HEK293 (cell line): ENCODE measurements around the gene ZCCHC2.

Source experiments
- EGR2 ChIP-seq: fragments of 450-650 bp; formaldehyde crosslinking; IDR thresholded peaks from 2 replicates; pipeline ENCODE4 v1.5.1; 2016; ENCODE audit warnings: low read depth, missing biosample characterization, missing genetic modification characterization
- HOXA7 ChIP-seq: sonication (generic); formaldehyde crosslinking; IDR thresholded peaks from 2 replicates; pipeline ENCODE4 v1.8.1; 2022; ENCODE audit warnings: missing genetic modification reagents, borderline replicate concordance
- MEIS1 ChIP-seq: sonication (generic); formaldehyde crosslinking; IDR thresholded peaks from 2 replicates; pipeline ENCODE4 v1.8.1; 2022; ENCODE audit warnings: missing genetic modification reagents, mild to moderate bottlenecking, borderline replicate concordance
- MYNN ChIP-seq: fragments of 450-650 bp; formaldehyde crosslinking; IDR thresholded peaks from 2 replicates; pipeline ENCODE4 v1.5.1; 2016; ENCODE audit warnings: missing biosample characterization, missing genetic modification characterization, borderline replicate concordance
- SALL2 ChIP-seq: fragments of 450-650 bp; formaldehyde crosslinking; IDR thresholded peaks from 2 replicates; pipeline ENCODE4 v1.5.0; 2017; ENCODE audit warnings: missing biosample characterization, mild to moderate bottlenecking, missing genetic modification characterization, borderline replicate concordance
- SETDB1 ChIP-seq: IDR thresholded peaks from one replicate; pipeline ENCODE4 v1.6.1; 2017; ENCODE audit warnings: mild to moderate bottlenecking, low read length, moderate library complexity, mixed read lengths; ENCODE audit not compliant: insufficient read length
- SP2 ChIP-seq: fragments of 450-650 bp; formaldehyde crosslinking; IDR thresholded peaks from 2 replicates; pipeline ENCODE4 v1.5.1; 2016; ENCODE audit warnings: missing biosample characterization, missing genetic modification characterization
- SP3 ChIP-seq: fragments of 450-650 bp; formaldehyde crosslinking; IDR thresholded peaks from 2 replicates; pipeline ENCODE4 v1.5.1; 2016; ENCODE audit warnings: missing biosample characterization, missing genetic modification characterization
- TCF7L2 ChIP-seq: IDR thresholded peaks from 2 replicates; pipeline ENCODE4 v1.6.1; 2011; ENCODE audit warnings: low read depth, mild to moderate bottlenecking, inconsistent platforms, low read length, moderate library complexity, borderline replicate concordance
- ZBTB17 ChIP-seq: fragments of 450-650 bp; formaldehyde crosslinking; IDR thresholded peaks from 2 replicates; pipeline ENCODE4 v1.5.1; 2016; ENCODE audit warnings: missing biosample characterization, missing genetic modification characterization
- ZBTB20 ChIP-seq: fragments of 450-650 bp; formaldehyde crosslinking; IDR thresholded peaks from 2 replicates; pipeline ENCODE4 v1.5.1; 2016; ENCODE audit warnings: missing biosample characterization, missing genetic modification characterization
- ZNF121 ChIP-seq: fragments of 450-650 bp; formaldehyde crosslinking; IDR thresholded peaks from 2 replicates; pipeline ENCODE4 v1.5.1; 2016; ENCODE audit warnings: missing biosample characterization, missing genetic modification characterization
- ZNF155 ChIP-seq: fragments of 450-650 bp; formaldehyde crosslinking; IDR thresholded peaks from 2 replicates; pipeline ENCODE4 v1.5.1; 2016; ENCODE audit warnings: missing biosample characterization, missing genetic modification characterization
- ZNF169 ChIP-seq: fragments of 450-650 bp; formaldehyde crosslinking; IDR thresholded peaks from 2 replicates; pipeline ENCODE4 v1.5.1; 2016; ENCODE audit warnings: missing biosample characterization, missing genetic modification characterization
- ZNF174 ChIP-seq: fragments of 450-650 bp; formaldehyde crosslinking; IDR thresholded peaks from 2 replicates; pipeline ENCODE4 v1.5.0; 2017; ENCODE audit warnings: missing biosample characterization, mild to moderate bottlenecking, missing genetic modification characterization
- ZNF2 ChIP-seq: fragments of 450-650 bp; formaldehyde crosslinking; IDR thresholded peaks from 2 replicates; pipeline ENCODE4 v1.5.1; 2016; ENCODE audit warnings: missing biosample characterization, missing genetic modification characterization
- ZNF248 ChIP-seq: fragments of 450-650 bp; formaldehyde crosslinking; IDR thresholded peaks from 2 replicates; pipeline ENCODE4 v1.5.1; 2017; ENCODE audit warnings: missing biosample characterization, missing genetic modification characterization
- ZNF302 ChIP-seq: fragments of 450-650 bp; formaldehyde crosslinking; IDR thresholded peaks from 2 replicates; pipeline ENCODE4 v1.5.1; 2016; ENCODE audit warnings: missing biosample characterization, missing genetic modification characterization, low read depth
- ZNF394 ChIP-seq: fragments of 450-650 bp; formaldehyde crosslinking; IDR thresholded peaks from 2 replicates; pipeline ENCODE4 v1.5.1; 2016; ENCODE audit warnings: missing biosample characterization, missing genetic modification characterization, mild to moderate bottlenecking, moderate library complexity, borderline replicate concordance
- ZNF449 ChIP-seq: fragments of 450-650 bp; formaldehyde crosslinking; IDR thresholded peaks from 2 replicates; pipeline ENCODE4 v1.5.1; 2017; ENCODE audit warnings: missing biosample characterization, mild to moderate bottlenecking, missing genetic modification characterization, moderate library complexity
- ZNF473 ChIP-seq: fragments of 450-650 bp; formaldehyde crosslinking; IDR thresholded peaks from 2 replicates; pipeline ENCODE4 v1.5.1; 2017; ENCODE audit warnings: missing biosample characterization, missing genetic modification characterization
- ZNF513 ChIP-seq: fragments of 450-650 bp; IDR thresholded peaks from 2 replicates; pipeline ENCODE4 v1.5.1; 2018; ENCODE audit warnings: missing biosample characterization, missing genetic modification characterization
- ZNF530 ChIP-seq: fragments of 450-650 bp; formaldehyde crosslinking; IDR thresholded peaks from 2 replicates; pipeline ENCODE4 v1.5.1; 2016; ENCODE audit warnings: low read depth, missing biosample characterization, missing genetic modification characterization
- ZNF555 ChIP-seq: fragments of 450-650 bp; formaldehyde crosslinking; conservative IDR thresholded peaks from 2 replicates; pipeline ENCODE4 v1.5.1; 2017; ENCODE audit warnings: missing biosample characterization, mild to moderate bottlenecking, missing genetic modification characterization, inconsistent platforms
- ZNF561 ChIP-seq: fragments of 450-650 bp; IDR thresholded peaks from 2 replicates; pipeline ENCODE4 v1.5.1; 2018; ENCODE audit warnings: missing biosample characterization, missing genetic modification characterization, borderline replicate concordance
- ZNF626 ChIP-seq: fragments of 450-650 bp; sonication (Bioruptor Pico); formaldehyde crosslinking; IDR thresholded peaks from 2 replicates; pipeline ENCODE4 v1.5.1; 2018; ENCODE audit warnings: missing biosample characterization, missing genetic modification characterization, inconsistent platforms
- ZNF664 ChIP-seq: fragments of 450-650 bp; formaldehyde crosslinking; IDR thresholded peaks from 2 replicates; pipeline ENCODE4 v1.5.1; 2016; ENCODE audit warnings: missing biosample characterization, missing genetic modification characterization
- ZNF677 ChIP-seq: fragments of 450-650 bp; IDR thresholded peaks from 2 replicates; pipeline ENCODE4 v1.5.0; 2018; ENCODE audit warnings: missing biosample characterization, mild to moderate bottlenecking, missing genetic modification characterization, moderate library complexity
- ZNF777 ChIP-seq: fragments of 450-650 bp; formaldehyde crosslinking; IDR thresholded peaks from 2 replicates; pipeline ENCODE4 v1.5.1; 2017; ENCODE audit warnings: missing biosample characterization, missing genetic modification characterization, borderline replicate concordance
- TF ChIP-seq, protein P1 (sequence below): fragments of 450-650 bp; formaldehyde crosslinking; optimal IDR thresholded peaks from 2 replicates; pipeline ENCODE3; 2016; ENCODE audit warnings: missing biosample characterization, mild to moderate bottlenecking, missing genetic modification characterization
- TF ChIP-seq, protein P2 (sequence below): fragments of 450-650 bp; formaldehyde crosslinking; IDR thresholded peaks from 2 replicates; pipeline ENCODE4 v1.5.1; 2016; ENCODE audit warnings: missing biosample characterization, missing genetic modification characterization, low read depth
- TF ChIP-seq, protein P3 (sequence below): fragments of 450-650 bp; formaldehyde crosslinking; IDR thresholded peaks from 2 replicates; pipeline ENCODE4 v1.5.1; 2016; ENCODE audit warnings: missing biosample characterization, missing genetic modification characterization

Gene ZCCHC2

GRCh38 chr18:62578980-62579511 lies 56.2 kb downstream of the ZCCHC2 start (continued):
- TF ChIP-seq ZNF449 (tag by site-specific recombination) (no peak), ZNF473 (tag by site-specific recombination) (no peak), HOXA7 (CRISPR knock-in tag) (no peak), ZNF121 (tag by site-specific recombination) (peak; percentile 9; the same call in 1 of the 2 replicates), ZNF777 (no peak), ZNF248 (tag by site-specific recombination) (no peak), ZNF677 (tag by site-specific recombination) (no peak), SP3 (tag by site-specific recombination) (no peak), EGR2 (tag by site-specific recombination) (no peak), ZNF174 (tag by site-specific recombination) (no peak), ZNF664 (no peak), ZNF555 (tag by site-specific recombination) (no peak), MEIS1 (no peak), SP2 (no peak), ZNF2 (tag by site-specific recombination) (no peak), TCF7L2 (no peak), ZNF394 (tag by site-specific recombination) (no peak), ZNF626 (tag by site-specific recombination) (no peak), SALL2 (tag by site-specific recombination) (no peak), ZNF513 (no peak), SETDB1 (no peak), MYNN (no peak), ZNF169 (tag by site-specific recombination) (no peak), ZNF155 (tag by site-specific recombination) (no peak), ZNF561 (no peak), ZBTB17 (tag by site-specific recombination) (0 out of 2 replicates have a peak, but pooled peaks have one; percentile 27), ZNF302 (no peak), ZBTB20 (tag by site-specific recombination) (no peak), ZNF530 (no peak)
- TF ChIP-seq, protein P1, sequence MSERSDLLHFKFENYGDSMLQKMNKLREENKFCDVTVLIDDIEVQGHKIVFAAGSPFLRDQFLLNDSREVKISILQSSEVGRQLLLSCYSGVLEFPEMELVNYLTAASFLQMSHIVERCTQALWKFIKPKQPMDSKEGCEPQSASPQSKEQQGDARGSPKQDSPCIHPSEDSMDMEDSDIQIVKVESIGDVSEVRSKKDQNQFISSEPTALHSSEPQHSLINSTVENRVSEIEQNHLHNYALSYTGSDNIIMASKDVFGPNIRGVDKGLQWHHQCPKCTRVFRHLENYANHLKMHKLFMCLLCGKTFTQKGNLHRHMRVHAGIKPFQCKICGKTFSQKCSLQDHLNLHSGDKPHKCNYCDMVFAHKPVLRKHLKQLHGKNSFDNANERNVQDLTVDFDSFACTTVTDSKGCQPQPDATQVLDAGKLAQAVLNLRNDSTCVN (tag by site-specific recombination) = no peak
- TF ChIP-seq, protein P2, sequence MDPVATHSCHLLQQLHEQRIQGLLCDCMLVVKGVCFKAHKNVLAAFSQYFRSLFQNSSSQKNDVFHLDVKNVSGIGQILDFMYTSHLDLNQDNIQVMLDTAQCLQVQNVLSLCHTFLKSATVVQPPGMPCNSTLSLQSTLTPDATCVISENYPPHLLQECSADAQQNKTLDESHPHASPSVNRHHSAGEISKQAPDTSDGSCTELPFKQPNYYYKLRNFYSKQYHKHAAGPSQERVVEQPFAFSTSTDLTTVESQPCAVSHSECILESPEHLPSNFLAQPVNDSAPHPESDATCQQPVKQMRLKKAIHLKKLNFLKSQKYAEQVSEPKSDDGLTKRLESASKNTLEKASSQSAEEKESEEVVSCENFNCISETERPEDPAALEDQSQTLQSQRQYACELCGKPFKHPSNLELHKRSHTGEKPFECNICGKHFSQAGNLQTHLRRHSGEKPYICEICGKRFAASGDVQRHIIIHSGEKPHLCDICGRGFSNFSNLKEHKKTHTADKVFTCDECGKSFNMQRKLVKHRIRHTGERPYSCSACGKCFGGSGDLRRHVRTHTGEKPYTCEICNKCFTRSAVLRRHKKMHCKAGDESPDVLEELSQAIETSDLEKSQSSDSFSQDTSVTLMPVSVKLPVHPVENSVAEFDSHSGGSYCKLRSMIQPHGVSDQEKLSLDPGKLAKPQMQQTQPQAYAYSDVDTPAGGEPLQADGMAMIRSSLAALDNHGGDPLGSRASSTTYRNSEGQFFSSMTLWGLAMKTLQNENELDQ (tag by site-specific recombination) = no peak
- TF ChIP-seq, protein P3, sequence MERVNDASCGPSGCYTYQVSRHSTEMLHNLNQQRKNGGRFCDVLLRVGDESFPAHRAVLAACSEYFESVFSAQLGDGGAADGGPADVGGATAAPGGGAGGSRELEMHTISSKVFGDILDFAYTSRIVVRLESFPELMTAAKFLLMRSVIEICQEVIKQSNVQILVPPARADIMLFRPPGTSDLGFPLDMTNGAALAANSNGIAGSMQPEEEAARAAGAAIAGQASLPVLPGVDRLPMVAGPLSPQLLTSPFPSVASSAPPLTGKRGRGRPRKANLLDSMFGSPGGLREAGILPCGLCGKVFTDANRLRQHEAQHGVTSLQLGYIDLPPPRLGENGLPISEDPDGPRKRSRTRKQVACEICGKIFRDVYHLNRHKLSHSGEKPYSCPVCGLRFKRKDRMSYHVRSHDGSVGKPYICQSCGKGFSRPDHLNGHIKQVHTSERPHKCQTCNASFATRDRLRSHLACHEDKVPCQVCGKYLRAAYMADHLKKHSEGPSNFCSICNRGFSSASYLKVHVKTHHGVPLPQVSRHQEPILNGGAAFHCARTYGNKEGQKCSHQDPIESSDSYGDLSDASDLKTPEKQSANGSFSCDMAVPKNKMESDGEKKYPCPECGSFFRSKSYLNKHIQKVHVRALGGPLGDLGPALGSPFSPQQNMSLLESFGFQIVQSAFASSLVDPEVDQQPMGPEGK (tag by site-specific recombination) = no peak
